Left ventricle myocardium inferior (tissue), 1 donor: Measurements from ENCODE around the gene SLC35G6. TPM values are rescaled to one million over a fixed set of nuclear protein-coding genes. Genes with fewer than 3 reads are reported as not detected.

ENCODE experiments used
- DNase-seq: peaks from one replicate; pipeline ENCODE4 v3.0.0-alpha.2; 2020
- H3K27ac ChIP-seq: fragments of 200-600 bp; replicated peaks from 2 replicates; pipeline ENCODE4 v1.8.0; 2021
- H3K27me3 ChIP-seq: fragments of 200-600 bp; 2 replicates; pipeline ENCODE4 v1.8.0; 2021; ENCODE audit warnings: low read depth
- H3K36me3 ChIP-seq: fragments of 200-600 bp; 2 replicates; pipeline ENCODE4 v1.8.0; 2021
- H3K4me1 ChIP-seq: fragments of 200-600 bp; 2 replicates; pipeline ENCODE4 v1.8.0; 2021
- H3K4me3 ChIP-seq: fragments of 200-600 bp; 2 replicates; pipeline ENCODE4 v1.8.0; 2021; ENCODE audit warnings: mild to moderate bottlenecking, moderate library complexity
- H3K9me3 ChIP-seq: fragments of 200-600 bp; replicated peaks from 2 replicates; pipeline ENCODE4 v1.8.0; 2021
- intact Hi-C: fragments of 100-400 bp; cut with micrococcal nuclease; formaldehyde crosslinking; loops from one replicate; pipeline ENCODE4 v1.11.0; 2022
- total RNA-seq: library from RNA; stranded (reverse); fragmentation: NEBNext Ultra II Directional; extraction: Animal tissue kit (Norgen Biotek cat#: 25700); gene quantifications from one replicate; pipeline ENCODE4 v1.2.1, GENCODE V29; 2021
- TF ChIP-seq, protein P1 (sequence below): fragments of 200-600 bp; IDR thresholded peaks from 2 replicates; pipeline ENCODE4 v1.8.0; 2021; ENCODE audit warnings: antibody characterized with exemption, mild to moderate bottlenecking, borderline replicate concordance
- donor health status: DM: no; HTN: yes; CAD: no; lungs with severe emphysema.

The SLC35G6 gene
- total RNA-seq, 1 donor from 2014 or later = not detected

DNA sequence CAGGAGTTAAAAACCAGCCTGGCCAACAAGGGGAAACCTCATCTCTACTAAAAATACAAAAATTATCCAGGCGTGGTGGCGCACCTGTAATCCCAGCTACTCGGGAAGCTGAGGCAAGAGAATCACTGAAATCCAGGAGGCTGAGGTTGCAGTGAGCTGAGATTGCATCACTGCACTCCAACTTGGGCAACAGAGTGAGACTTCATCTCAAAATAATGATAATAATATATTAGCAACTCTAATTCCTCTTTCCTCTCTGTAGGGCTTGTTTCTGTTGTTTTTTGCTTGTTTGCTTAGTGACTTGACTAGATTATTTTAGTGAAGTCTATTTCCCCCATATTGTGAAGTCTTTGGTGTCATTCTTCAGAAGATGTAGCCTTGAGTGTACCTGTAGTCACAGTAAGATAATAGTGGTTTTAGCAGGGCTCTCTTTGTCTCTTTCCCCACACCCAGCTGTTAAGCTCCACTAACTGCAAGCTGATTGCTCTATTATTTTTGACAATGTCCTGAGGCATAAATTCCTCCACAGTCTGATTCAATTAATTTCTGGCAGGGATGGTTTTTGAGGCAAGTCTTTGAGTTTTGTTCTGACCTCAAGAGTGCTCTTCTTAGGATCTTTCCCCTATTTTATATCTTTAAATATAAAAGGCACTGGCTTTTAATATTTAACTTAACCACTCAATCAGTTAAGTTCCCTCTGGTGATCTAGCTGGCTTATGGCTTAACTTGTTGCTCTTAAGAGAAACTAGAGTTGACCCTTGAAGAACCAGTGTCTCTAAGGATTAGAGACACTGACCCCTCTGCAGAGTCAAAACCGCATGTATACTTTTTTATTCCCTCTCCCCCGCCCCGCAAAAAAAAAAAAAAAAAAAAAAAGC, 49.0 kb downstream of the SLC35G6 start:
- Histone ChIP-seq H3K27me3 (no peaks in the 10 kb centered on the region), H3K4me1 (no peaks in the 10 kb centered on the region), H3K27ac (no peak overlapping the region), H3K4me3 (no peak overlapping the region), H3K36me3 (no peaks in the 10 kb centered on the region), H3K9me3 (peaks cover 29% of the 10 kb centered on the region)
- intact Hi-C loops = no loop called here
- TF ChIP-seq, protein P1, sequence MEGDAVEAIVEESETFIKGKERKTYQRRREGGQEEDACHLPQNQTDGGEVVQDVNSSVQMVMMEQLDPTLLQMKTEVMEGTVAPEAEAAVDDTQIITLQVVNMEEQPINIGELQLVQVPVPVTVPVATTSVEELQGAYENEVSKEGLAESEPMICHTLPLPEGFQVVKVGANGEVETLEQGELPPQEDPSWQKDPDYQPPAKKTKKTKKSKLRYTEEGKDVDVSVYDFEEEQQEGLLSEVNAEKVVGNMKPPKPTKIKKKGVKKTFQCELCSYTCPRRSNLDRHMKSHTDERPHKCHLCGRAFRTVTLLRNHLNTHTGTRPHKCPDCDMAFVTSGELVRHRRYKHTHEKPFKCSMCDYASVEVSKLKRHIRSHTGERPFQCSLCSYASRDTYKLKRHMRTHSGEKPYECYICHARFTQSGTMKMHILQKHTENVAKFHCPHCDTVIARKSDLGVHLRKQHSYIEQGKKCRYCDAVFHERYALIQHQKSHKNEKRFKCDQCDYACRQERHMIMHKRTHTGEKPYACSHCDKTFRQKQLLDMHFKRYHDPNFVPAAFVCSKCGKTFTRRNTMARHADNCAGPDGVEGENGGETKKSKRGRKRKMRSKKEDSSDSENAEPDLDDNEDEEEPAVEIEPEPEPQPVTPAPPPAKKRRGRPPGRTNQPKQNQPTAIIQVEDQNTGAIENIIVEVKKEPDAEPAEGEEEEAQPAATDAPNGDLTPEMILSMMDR = no peak
- DNase-seq = no peak

Other genes with a start within 250 kb of the SLC35G6 start
- 19.8 TPM for gene DVL2, start 246.9 kb upstream of the SLC35G6 start, total RNA-seq
- 22.0 TPM for gene PHF23, start 242.0 kb upstream of the SLC35G6 start, total RNA-seq
- gene GABARAP, start 239.0 kb upstream of the SLC35G6 start, total RNA-seq = 394 TPM
- 105 TPM for gene CTDNEP1, start 229.7 kb upstream of the SLC35G6 start, total RNA-seq
- gene ELP5, start 229.2 kb upstream of the SLC35G6 start, total RNA-seq = 62.5 TPM
- gene CLDN7, start 219.0 kb upstream of the SLC35G6 start, total RNA-seq = 1.6 TPM
- gene SLC2A4, start 199.7 kb upstream of the SLC35G6 start, total RNA-seq = 146 TPM
- gene YBX2, start 186.8 kb upstream of the SLC35G6 start, total RNA-seq = 0.77 TPM
- 250 TPM for gene EIF5A, start 173.8 kb upstream of the SLC35G6 start, total RNA-seq
- gene GPS2, start 166.1 kb upstream of the SLC35G6 start, total RNA-seq = 66.1 TPM
- 31.9 TPM for gene NEURL4, start 152.1 kb upstream of the SLC35G6 start, total RNA-seq
- 13.4 TPM for gene ACAP1, start 144.9 kb upstream of the SLC35G6 start, total RNA-seq
- 3.9 TPM for gene KCTD11, start 129.3 kb upstream of the SLC35G6 start, total RNA-seq
- gene TMEM95, start 126.3 kb upstream of the SLC35G6 start, total RNA-seq = not detected
- gene TNK1, start 100.4 kb upstream of the SLC35G6 start, total RNA-seq = 1.8 TPM
- 20.1 TPM for gene PLSCR3, start 86.9 kb upstream of the SLC35G6 start, total RNA-seq
- gene TMEM256, start 77.3 kb upstream of the SLC35G6 start, total RNA-seq = 67.8 TPM
- gene NLGN2, start 73.6 kb upstream of the SLC35G6 start, total RNA-seq = 9.3 TPM
- not detected for gene SPEM1, start 61.1 kb upstream of the SLC35G6 start, total RNA-seq
- gene SPEM2, start 55.8 kb upstream of the SLC35G6 start, total RNA-seq = not detected
- gene SPEM3, start 52.6 kb upstream of the SLC35G6 start, total RNA-seq = not detected
- 2.7 TPM for gene TMEM102, start 46.0 kb upstream of the SLC35G6 start, total RNA-seq
- 6.5 TPM for gene FGF11, start 41.9 kb upstream of the SLC35G6 start, total RNA-seq
- 8.7 TPM for gene CHRNB1, start 36.4 kb upstream of the SLC35G6 start, total RNA-seq
- gene ZBTB4, start 1.8 kb upstream of the SLC35G6 start, total RNA-seq = 63.4 TPM
- gene POLR2A, start 2.9 kb downstream of the SLC35G6 start, total RNA-seq = 38.7 TPM
- 29.9 TPM for gene TNFSF12, start 67.6 kb downstream of the SLC35G6 start, total RNA-seq
- 6.3 TPM for gene TNFSF13, start 77.3 kb downstream of the SLC35G6 start, total RNA-seq
- 29.5 TPM for gene SENP3, start 80.5 kb downstream of the SLC35G6 start, total RNA-seq
- gene CD68, start 98.2 kb downstream of the SLC35G6 start, total RNA-seq = 25.5 TPM
- gene MPDU1, start 102.4 kb downstream of the SLC35G6 start, total RNA-seq = 24.9 TPM
- gene SOX15, start 108.6 kb downstream of the SLC35G6 start, total RNA-seq = 1.9 TPM
- gene FXR2, start 133.5 kb downstream of the SLC35G6 start, total RNA-seq = 111 TPM
- gene SAT2, start 146.4 kb downstream of the SLC35G6 start, total RNA-seq = 73.5 TPM
- 0.74 TPM for gene SHBG, start 148.7 kb downstream of the SLC35G6 start, total RNA-seq
- 2.8 TPM for gene ATP1B2, start 169.5 kb downstream of the SLC35G6 start, total RNA-seq
- gene TP53, start 206.0 kb downstream of the SLC35G6 start, total RNA-seq = 11.7 TPM
- 4.7 TPM for gene WRAP53, start 207.0 kb downstream of the SLC35G6 start, total RNA-seq
- gene EFNB3, start 223.8 kb downstream of the SLC35G6 start, total RNA-seq = not detected
- gene DNAH2, start 236.3 kb downstream of the SLC35G6 start, total RNA-seq = 0.33 TPM